Right lung (tissue), 5 donors: Measurements from ENCODE around the gene ZNF532. TPM values are rescaled to one million over a fixed set of nuclear protein-coding genes. Genes with fewer than 3 reads are reported as not detected.
"Not testable (repeated sequence)": the region's sequence is repeated elsewhere in the genome, so short reads cannot be mapped to it uniquely, and the experiment has no call there.

Experiments
- DNase-seq, 2 donors: peaks; one replicate each; pipeline ENCODE4 v3.0.0-alpha.2; 2013
- polyA plus RNA-seq, 5 donors: library from polyadenylated mRNA; unstranded; fragments of 120-200 nt; gene quantifications; one replicate each; pipeline versions ENCODE4 v1.2.1 to v1.2.3, GENCODE V29; 2013; ENCODE audit warnings: inconsistent platforms in 1 of 5, low replicate concordance in 1 of 5; ENCODE audit not compliant: insufficient read length in 5 of 5, insufficient read depth in 1 of 5

ZNF532 gene
- polyA plus RNA-seq, 5 donors = 106 to 145 (median 144) TPM

GRCh38 chr18:58898010-58898799 lies 33.5 kb downstream of the ZNF532 start:
- DNase-seq = no peak

GRCh38 chr18:58900015-58900649 lies 35.5 kb downstream of the ZNF532 start:
- DNase-seq = no peak

- DNase-seq = no peak
Measured at GRCh38 chr18:58901143-58901542, 36.5 kb downstream of the ZNF532 start.

GRCh38 chr18:58901783-58902182 lies 37.1 kb downstream of the ZNF532 start:
- no peak for DNase-seq

- no peak for DNase-seq
Measured at GRCh38 chr18:58902961-58903360, 38.3 kb downstream of the ZNF532 start.

- DNase-seq = no peak
Measured at GRCh38 chr18:58903533-58903932, 38.9 kb downstream of the ZNF532 start.

- no peak for DNase-seq
Measured at GRCh38 chr18:58905777-58906428, 41.2 kb downstream of the ZNF532 start.

- no peak for DNase-seq
Measured at GRCh38 chr18:58908006-58908405, 43.3 kb downstream of the ZNF532 start.

- no peak for DNase-seq
Measured at GRCh38 chr18:58909521-58909920, 44.8 kb downstream of the ZNF532 start.

GRCh38 chr18:58911241-58911640 lies 46.6 kb downstream of the ZNF532 start:
- no peak for DNase-seq

GRCh38 chr18:58911766-58912165 lies 47.1 kb downstream of the ZNF532 start:
- DNase-seq = no peak

GRCh38 chr18:58915006-58915799 lies 50.5 kb downstream of the ZNF532 start:
- DNase-seq = no peak

- no peak for DNase-seq
Measured at GRCh38 chr18:58915995-58916394, 51.3 kb downstream of the ZNF532 start.

- not testable (repeated sequence) for DNase-seq
Measured at GRCh38 chr18:58919934-58920333, 55.3 kb downstream of the ZNF532 start.

GRCh38 chr18:58922995-58923394 lies 58.3 kb downstream of the ZNF532 start:
- DNase-seq = no peak

GRCh38 chr18:58924473-58924872 lies 59.8 kb downstream of the ZNF532 start:
- no peak for DNase-seq

GRCh38 chr18:58927659-58928058 lies 63.0 kb downstream of the ZNF532 start:
- DNase-seq = no peak

GRCh38 chr18:58928386-58928785 lies 63.7 kb downstream of the ZNF532 start:
- no peak for DNase-seq

- DNase-seq = no peak
Measured at GRCh38 chr18:58929206-58929605, 64.5 kb downstream of the ZNF532 start.

- DNase-seq = no peak
Measured at GRCh38 chr18:58934356-58934755, 69.7 kb downstream of the ZNF532 start.

GRCh38 chr18:58934933-58935577 lies 70.4 kb downstream of the ZNF532 start:
- no peak for DNase-seq
